ENCODE results near the gene LINS1. TPM values are rescaled to one million over a fixed set of nuclear protein-coding genes. Genes with fewer than 3 reads are reported as not detected.
A peak's percentile ranks its signal among the peaks of the same experiment; 100 is the strongest.

Gene LINS1
- total and polyA plus RNA-seq, 3 donors from 2014 or later = 13.7 to 23.4 (median 17.3) TPM

DNA sequence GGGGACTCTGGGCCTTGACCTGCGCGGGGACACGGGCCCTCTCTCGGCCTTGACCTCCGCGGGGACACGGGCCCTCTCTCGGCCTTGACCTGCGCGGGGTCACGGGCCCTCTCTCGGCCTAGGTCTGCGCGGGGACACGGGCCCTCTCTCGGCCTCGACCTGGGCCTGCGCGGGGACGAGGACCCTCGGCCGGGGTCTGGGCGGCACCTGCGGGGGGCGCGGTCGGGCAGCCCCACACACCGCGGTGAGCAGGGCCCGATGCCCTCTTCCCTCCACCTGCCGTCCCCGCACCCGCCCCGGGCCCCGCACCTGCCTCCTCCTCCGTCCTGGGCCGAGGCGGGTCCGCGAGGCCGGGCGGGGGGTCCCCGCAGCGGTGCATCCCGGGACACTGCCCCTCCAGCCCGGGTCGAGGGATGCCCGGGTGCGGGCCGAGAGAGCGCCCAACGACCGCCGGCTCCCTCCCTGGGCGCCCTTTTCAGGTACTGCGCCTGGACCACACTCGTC lies 57.6 kb downstream of the LINS1 start:
- peak overlapping the region; percentile 19 to 25 for H3K4me3 ChIP-seq
- no peaks in the 10 kb centered on the region for H3K4me1 ChIP-seq
- TF ChIP-seq, protein P1, sequence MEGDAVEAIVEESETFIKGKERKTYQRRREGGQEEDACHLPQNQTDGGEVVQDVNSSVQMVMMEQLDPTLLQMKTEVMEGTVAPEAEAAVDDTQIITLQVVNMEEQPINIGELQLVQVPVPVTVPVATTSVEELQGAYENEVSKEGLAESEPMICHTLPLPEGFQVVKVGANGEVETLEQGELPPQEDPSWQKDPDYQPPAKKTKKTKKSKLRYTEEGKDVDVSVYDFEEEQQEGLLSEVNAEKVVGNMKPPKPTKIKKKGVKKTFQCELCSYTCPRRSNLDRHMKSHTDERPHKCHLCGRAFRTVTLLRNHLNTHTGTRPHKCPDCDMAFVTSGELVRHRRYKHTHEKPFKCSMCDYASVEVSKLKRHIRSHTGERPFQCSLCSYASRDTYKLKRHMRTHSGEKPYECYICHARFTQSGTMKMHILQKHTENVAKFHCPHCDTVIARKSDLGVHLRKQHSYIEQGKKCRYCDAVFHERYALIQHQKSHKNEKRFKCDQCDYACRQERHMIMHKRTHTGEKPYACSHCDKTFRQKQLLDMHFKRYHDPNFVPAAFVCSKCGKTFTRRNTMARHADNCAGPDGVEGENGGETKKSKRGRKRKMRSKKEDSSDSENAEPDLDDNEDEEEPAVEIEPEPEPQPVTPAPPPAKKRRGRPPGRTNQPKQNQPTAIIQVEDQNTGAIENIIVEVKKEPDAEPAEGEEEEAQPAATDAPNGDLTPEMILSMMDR (IDR thresholded peaks at IDR 0.05) = no peak
- TF ChIP-seq POLR2A (IDR thresholded peaks at IDR 0.05) = no peak
- 21 to 60% methylated on average over 3 to 44 of the region's 57 CpGs for WGBS, 2 donors
- intact Hi-C loops (cut with DNase I; ENCODE audit: low total_unique reads) = no loop called here
- H3K36me3 ChIP-seq (ENCODE audit: low read depth, missing control alignments) = no peaks in the 10 kb centered on the region
- no peaks in the 10 kb centered on the region for H3K27me3 ChIP-seq
- H3K27ac ChIP-seq = no peak overlapping the region
- DNase-seq = peak; percentile 23
- H3K9me3 ChIP-seq = no peaks in the 10 kb centered on the region

DNA sequence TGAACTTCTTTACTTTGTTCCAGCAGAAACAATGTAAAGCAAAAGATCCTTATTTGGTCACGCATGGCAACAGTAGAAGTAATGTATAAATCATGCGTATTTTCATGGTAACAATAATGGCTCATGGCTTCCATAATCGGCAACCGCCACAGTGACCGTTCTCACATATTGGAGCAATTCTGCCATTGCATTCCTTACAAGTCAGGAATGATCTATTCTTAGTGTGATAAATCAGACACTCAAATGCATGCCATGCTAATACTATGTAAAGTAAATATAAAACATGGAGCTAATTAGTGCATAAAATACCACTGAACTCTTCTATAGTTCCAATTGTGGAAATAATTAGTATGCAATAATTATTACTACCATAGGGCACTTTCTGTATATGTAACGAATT lies 59.7 kb downstream of the LINS1 start:
- Histone ChIP-seq H3K4me3 (no peak overlapping the region), H3K36me3 (ENCODE audit: low read depth, missing control alignments) (no peaks in the 10 kb centered on the region), H3K4me1 (no peaks in the 10 kb centered on the region), H3K9me3 (no peaks in the 10 kb centered on the region), H3K27me3 (no peaks in the 10 kb centered on the region), H3K27ac (no peak overlapping the region)
- intact Hi-C loops (cut with DNase I; ENCODE audit: low total_unique reads) = no loop called here
- 77 to 93% methylated on average over 6 of the region's 6 CpGs for WGBS, 2 donors
- TF ChIP-seq, protein P1 (IDR thresholded peaks at IDR 0.05) = no peak
- TF ChIP-seq POLR2A (IDR thresholded peaks at IDR 0.05) = no peak
- no peak for DNase-seq

DNA sequence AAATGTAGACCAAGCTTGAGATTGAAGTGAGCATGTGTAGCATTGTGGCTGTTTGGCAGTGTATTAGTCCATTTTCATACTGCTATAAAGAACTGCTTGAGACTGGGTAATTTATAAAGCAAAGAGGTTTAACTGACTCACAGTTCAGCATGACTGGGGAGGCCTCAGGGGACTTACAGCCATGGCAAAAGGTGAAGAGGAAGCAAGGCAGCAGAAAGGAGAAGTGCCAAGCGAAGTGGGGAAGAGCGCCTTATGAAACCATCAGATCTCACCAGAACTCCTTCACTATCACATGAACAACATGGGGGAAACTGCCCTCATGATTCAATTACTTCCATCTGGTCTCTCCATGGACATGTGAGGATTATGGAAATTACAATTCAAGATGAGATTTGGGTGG lies 64.7 kb downstream of the LINS1 start:
- intact Hi-C loops (cut with DNase I; ENCODE audit: low total_unique reads) = no loop called here
- H3K27me3 ChIP-seq = no peaks in the 10 kb centered on the region
- no peaks in the 10 kb centered on the region for H3K9me3 ChIP-seq
- no peak for TF ChIP-seq POLR2A (IDR thresholded peaks at IDR 0.05)
- TF ChIP-seq, protein P1 (IDR thresholded peaks at IDR 0.05) = no peak
- no peaks in the 10 kb centered on the region for H3K4me1 ChIP-seq
- no peak overlapping the region for H3K4me3 ChIP-seq
- 35 to 41% methylated on average over 2 of the region's 2 CpGs for WGBS, 2 donors
- no peak for DNase-seq
- no peak overlapping the region for H3K27ac ChIP-seq
- H3K36me3 ChIP-seq (ENCODE audit: low read depth, missing control alignments) = no peaks in the 10 kb centered on the region

DNA sequence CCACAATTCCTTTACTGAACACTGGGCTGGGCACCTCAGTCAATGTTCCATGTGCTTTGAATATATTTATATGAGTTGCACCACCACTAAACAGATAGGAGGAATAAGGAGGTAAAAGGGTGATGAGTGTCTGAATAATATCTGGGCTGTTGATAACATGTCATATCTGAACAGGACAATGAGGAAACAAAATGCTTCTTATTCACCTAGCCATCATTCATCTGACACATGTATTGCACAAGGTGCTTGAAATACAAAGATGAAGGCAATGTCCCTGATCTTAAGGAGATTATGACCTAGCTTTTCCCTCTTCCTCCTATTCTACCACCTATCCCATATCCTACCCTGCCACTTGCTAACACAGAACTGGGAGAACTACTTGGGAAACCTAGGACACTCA lies 65.3 kb downstream of the LINS1 start:
- TF ChIP-seq, protein P1 (IDR thresholded peaks at IDR 0.05) = no peak
- TF ChIP-seq POLR2A (IDR thresholded peaks at IDR 0.05) = no peak
- Histone ChIP-seq H3K36me3 (ENCODE audit: low read depth, missing control alignments) (no peaks in the 10 kb centered on the region), H3K27me3 (no peaks in the 10 kb centered on the region), H3K27ac (no peak overlapping the region), H3K4me1 (no peaks in the 10 kb centered on the region), H3K4me3 (no peak overlapping the region), H3K9me3 (no peaks in the 10 kb centered on the region)
- intact Hi-C loops (cut with DNase I; ENCODE audit: low total_unique reads) = no loop called here
- no peak for DNase-seq

DNA sequence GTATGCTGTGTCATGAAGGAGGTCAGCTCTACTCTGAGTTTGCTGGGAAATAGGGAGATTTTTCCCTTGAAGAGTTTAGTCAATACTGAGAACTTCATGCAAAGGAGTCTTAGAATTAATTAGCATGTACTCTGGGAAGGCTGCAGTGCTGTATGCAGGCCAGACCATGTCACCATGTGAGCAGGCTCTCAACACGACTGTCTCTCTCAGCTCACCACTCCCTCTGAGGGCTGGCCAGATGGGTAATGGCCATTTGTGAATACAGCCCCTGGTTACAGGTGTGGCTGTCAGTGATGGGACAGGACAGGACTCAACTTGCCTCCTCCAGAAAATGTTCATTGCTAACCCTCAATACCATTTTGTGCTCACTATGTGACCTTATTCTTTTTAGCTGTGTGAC lies 68.1 kb downstream of the LINS1 start:
- Histone ChIP-seq H3K27me3 (no peaks in the 10 kb centered on the region), H3K27ac (no peak overlapping the region), H3K36me3 (ENCODE audit: low read depth, missing control alignments) (no peaks in the 10 kb centered on the region), H3K9me3 (no peaks in the 10 kb centered on the region), H3K4me3 (no peak overlapping the region), H3K4me1 (no peaks in the 10 kb centered on the region)
- TF ChIP-seq, protein P1 (IDR thresholded peaks at IDR 0.05) = no peak
- TF ChIP-seq POLR2A (IDR thresholded peaks at IDR 0.05) = no peak
- intact Hi-C loops (cut with DNase I; ENCODE audit: low total_unique reads) = no loop called here
- WGBS, 2 donors = 50 to 65% methylated on average over 1 of the region's 1 CpG
- no peak for DNase-seq
